K562 (cell line): Measurements from ENCODE around the gene E2F3. TPM values are rescaled to one million over a fixed set of nuclear protein-coding genes. Genes with fewer than 3 reads are reported as not detected.

Experiments
- CREB1 ChIP-seq, 2 experiments: sonication (generic) in 1 of 2; formaldehyde crosslinking in 1 of 2; IDR thresholded peaks; 2 replicates each; pipeline versions ENCODE4 v1.6.1 to v1.8.0; 2012 to 2022; ENCODE audit warnings: inconsistent platforms in 1 of 2, mild to moderate bottlenecking in 1 of 2, missing genetic modification reagents in 1 of 2, moderate library complexity in 1 of 2
- HMGN3 ChIP-seq: IDR thresholded peaks from 2 replicates; pipeline ENCODE4 v1.6.1; 2011; ENCODE audit warnings: borderline replicate concordance, low read depth, mild to moderate bottlenecking, mixed read lengths, low read length; ENCODE audit not compliant: insufficient read length; ENCODE audit errors: extremely low read depth
- NONO ChIP-seq, 2 experiments: fragments of 200-400 bp in 1 of 2; fragments of 450-650 bp in 1 of 2; formaldehyde crosslinking in 1 of 2; IDR thresholded peaks; 2 replicates each; pipeline ENCODE4 v1.6.1; 2017; ENCODE audit warnings: low read depth in 2 of 2, mild to moderate bottlenecking in 2 of 2, moderate library complexity in 2 of 2, low read length in 1 of 2
- SMAD3 ChIP-seq: fragments of 450-650 bp; formaldehyde crosslinking; conservative IDR thresholded peaks from 2 replicates; pipeline ENCODE4 v1.4.0; 2020; ENCODE audit warnings: mild to moderate bottlenecking
- ZBTB40 ChIP-seq, 2 experiments: fragments of 450-650 bp in 1 of 2; sonication (generic) in 1 of 2; formaldehyde crosslinking in 1 of 2; IDR thresholded peaks; 2 replicates each; pipeline versions ENCODE4 v1.7.1 to v1.9.0; 2016 to 2022; ENCODE audit warnings: inconsistent platforms in 1 of 2, mild to moderate bottlenecking in 1 of 2, missing genetic modification reagents in 1 of 2
- polyA plus RNA-seq, 8 experiments: library from polyadenylated mRNA; depleted of rRNA in 4 of 8; stranded (reverse) in 5 of 8; unstranded in 3 of 8; fragments of >200 nt; fragmentation: Nextera tagmentation in 2 of 8; fragmentation: Illumina TruSeq in 1 of 8; extraction: Ambion mirVana in 2 of 8; extraction: Trizol in 1 of 8; gene quantifications; 2 replicates each; pipeline versions ENCODE4 v1.2.1 to v1.2.3, GENCODE V29; 2011 to 2014; ENCODE audit warnings: inconsistent platforms in 1 of 8, missing spikeins in 1 of 8
- total RNA-seq, 7 experiments: library from RNA; depleted of rRNA in 6 of 7; stranded (reverse); fragments of >200 nt in 6 of 7; fragmentation: Illumina TruSeq in 2 of 7; extraction: Trizol in 2 of 7; gene quantifications; 2 replicates each; pipeline versions ENCODE4 v1.2.1 to v1.2.3, GENCODE V29; 2011 to 2021; ENCODE audit warnings: low replicate concordance in 1 of 7
- TF ChIP-seq, protein P1 (sequence below): sonication (generic); formaldehyde crosslinking; IDR thresholded peaks from 2 replicates; pipeline ENCODE4 v1.8.0; 2023; ENCODE audit warnings: missing genetic modification reagents, mild to moderate bottlenecking, borderline replicate concordance

Gene E2F3
- total and polyA plus RNA-seq, 9 of the 15 experiments (the other 6 are each of a cell fraction or from before 2014, with no cell fraction given): 11.1 to 44.7 (median 27.2) TPM

GRCh38 chr6:20415712-20416454 lies 14.2 kb downstream of the E2F3 start (continued):
- TF ChIP-seq, protein P1, sequence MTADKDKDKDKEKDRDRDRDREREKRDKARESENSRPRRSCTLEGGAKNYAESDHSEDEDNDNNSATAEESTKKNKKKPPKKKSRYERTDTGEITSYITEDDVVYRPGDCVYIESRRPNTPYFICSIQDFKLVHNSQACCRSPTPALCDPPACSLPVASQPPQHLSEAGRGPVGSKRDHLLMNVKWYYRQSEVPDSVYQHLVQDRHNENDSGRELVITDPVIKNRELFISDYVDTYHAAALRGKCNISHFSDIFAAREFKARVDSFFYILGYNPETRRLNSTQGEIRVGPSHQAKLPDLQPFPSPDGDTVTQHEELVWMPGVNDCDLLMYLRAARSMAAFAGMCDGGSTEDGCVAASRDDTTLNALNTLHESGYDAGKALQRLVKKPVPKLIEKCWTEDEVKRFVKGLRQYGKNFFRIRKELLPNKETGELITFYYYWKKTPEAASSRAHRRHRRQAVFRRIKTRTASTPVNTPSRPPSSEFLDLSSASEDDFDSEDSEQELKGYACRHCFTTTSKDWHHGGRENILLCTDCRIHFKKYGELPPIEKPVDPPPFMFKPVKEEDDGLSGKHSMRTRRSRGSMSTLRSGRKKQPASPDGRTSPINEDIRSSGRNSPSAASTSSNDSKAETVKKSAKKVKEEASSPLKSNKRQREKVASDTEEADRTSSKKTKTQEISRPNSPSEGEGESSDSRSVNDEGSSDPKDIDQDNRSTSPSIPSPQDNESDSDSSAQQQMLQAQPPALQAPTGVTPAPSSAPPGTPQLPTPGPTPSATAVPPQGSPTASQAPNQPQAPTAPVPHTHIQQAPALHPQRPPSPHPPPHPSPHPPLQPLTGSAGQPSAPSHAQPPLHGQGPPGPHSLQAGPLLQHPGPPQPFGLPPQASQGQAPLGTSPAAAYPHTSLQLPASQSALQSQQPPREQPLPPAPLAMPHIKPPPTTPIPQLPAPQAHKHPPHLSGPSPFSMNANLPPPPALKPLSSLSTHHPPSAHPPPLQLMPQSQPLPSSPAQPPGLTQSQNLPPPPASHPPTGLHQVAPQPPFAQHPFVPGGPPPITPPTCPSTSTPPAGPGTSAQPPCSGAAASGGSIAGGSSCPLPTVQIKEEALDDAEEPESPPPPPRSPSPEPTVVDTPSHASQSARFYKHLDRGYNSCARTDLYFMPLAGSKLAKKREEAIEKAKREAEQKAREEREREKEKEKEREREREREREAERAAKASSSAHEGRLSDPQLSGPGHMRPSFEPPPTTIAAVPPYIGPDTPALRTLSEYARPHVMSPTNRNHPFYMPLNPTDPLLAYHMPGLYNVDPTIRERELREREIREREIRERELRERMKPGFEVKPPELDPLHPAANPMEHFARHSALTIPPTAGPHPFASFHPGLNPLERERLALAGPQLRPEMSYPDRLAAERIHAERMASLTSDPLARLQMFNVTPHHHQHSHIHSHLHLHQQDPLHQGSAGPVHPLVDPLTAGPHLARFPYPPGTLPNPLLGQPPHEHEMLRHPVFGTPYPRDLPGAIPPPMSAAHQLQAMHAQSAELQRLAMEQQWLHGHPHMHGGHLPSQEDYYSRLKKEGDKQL (CRISPR knock-in tag): 0 out of 2 replicates have a peak, but pooled peaks have one; percentile 39
- TF ChIP-seq HMGN3: no peak
- no peak for TF ChIP-seq CREB1 (IDR thresholded peaks at IDR 0.05)
- TF ChIP-seq CREB1 (CRISPR knock-in tag; IDR thresholded peaks at IDR 0.05): no peak
- 0 out of 2 replicates have a peak, but pooled peaks have one; percentile 9 for TF ChIP-seq ZBTB40 (IDR thresholded peaks at IDR 0.05)
- TF ChIP-seq ZBTB40 (CRISPR knock-in tag; IDR thresholded peaks at IDR 0.05): no peak
- TF ChIP-seq NONO (IDR thresholded peaks at IDR 0.05; ENCODE audit: low read depth in 2 of 2, low read length in 1 of 2): 0 out of 4 replicates have a peak, but pooled peaks of 1 of the 2 experiments have one; percentile 22
- TF ChIP-seq SMAD3 (CRISPR knock-in tag): no peak
